GM23338 (cell line): ENCODE measurements around the gene FAM171A1. TPM values are rescaled to one million over a fixed set of nuclear protein-coding genes. Genes with fewer than 3 reads are reported as not detected.

Experiments
- CREB1 ChIP-seq: fragments of 250-450 bp; sonication (Bioruptor Pico); IDR thresholded peaks from 2 replicates; pipeline ENCODE4 v1.5.0; 2020; ENCODE audit warnings: low read depth, mild to moderate bottlenecking, moderate library complexity
- CTCF ChIP-seq, 2 experiments: fragments of 200-600 bp in 1 of 2; sonication (generic) in 1 of 2; conservative IDR thresholded peaks; 2 replicates each; pipeline versions ENCODE4 v1.5.1 to v1.6.1; 2016 to 2017; ENCODE audit warnings: antibody characterized with exemption in 2 of 2, low read depth in 2 of 2, mild to moderate bottlenecking in 2 of 2, moderate library complexity in 1 of 2
- EZH2phosphoT487 ChIP-seq: fragments of 200-600 bp; sonication (generic); IDR thresholded peaks from one replicate; pipeline ENCODE4 v1.8.1; 2018; ENCODE audit warnings: antibody characterized with exemption; ENCODE audit not compliant: unreplicated experiment
- STAT1 ChIP-seq: IDR thresholded peaks from one replicate; pipeline ENCODE4 v1.6.1; 2016; ENCODE audit warnings: antibody characterized with exemption; ENCODE audit not compliant: unreplicated experiment
- ZNF114 ChIP-seq: fragments of 250-450 bp; sonication (Bioruptor Pico); IDR thresholded peaks from 2 replicates; pipeline ENCODE4 v1.5.0; 2020; ENCODE audit warnings: mild to moderate bottlenecking, moderate library complexity
- ZNF331 ChIP-seq: fragments of 250-450 bp; sonication (Bioruptor Pico); IDR thresholded peaks from 2 replicates; pipeline ENCODE4 v1.5.0; 2020; ENCODE audit warnings: low read depth, mild to moderate bottlenecking, moderate library complexity
- ZNF462 ChIP-seq: fragments of 250-450 bp; sonication (Bioruptor Pico); IDR thresholded peaks from 2 replicates; pipeline ENCODE4 v1.5.0; 2020; ENCODE audit warnings: mild to moderate bottlenecking, moderate library complexity
- polyA plus RNA-seq: library from polyadenylated mRNA; unstranded; fragments of >200 nt; fragmentation: Nextera tagmentation; extraction: Ambion mirVana; gene quantifications from 2 replicates; pipeline ENCODE4 v1.2.1, GENCODE V29; 2016
- total RNA-seq: library from RNA; depleted of rRNA; stranded (reverse); fragments of >200 nt; shearing (Covaris generic); gene quantifications from 2 replicates; pipeline ENCODE4 v1.2.3, GENCODE V29; 2014

The FAM171A1 gene
- total and polyA plus RNA-seq, 2 experiments from 2014 or later = 11.3 to 32.2 TPM

DNA sequence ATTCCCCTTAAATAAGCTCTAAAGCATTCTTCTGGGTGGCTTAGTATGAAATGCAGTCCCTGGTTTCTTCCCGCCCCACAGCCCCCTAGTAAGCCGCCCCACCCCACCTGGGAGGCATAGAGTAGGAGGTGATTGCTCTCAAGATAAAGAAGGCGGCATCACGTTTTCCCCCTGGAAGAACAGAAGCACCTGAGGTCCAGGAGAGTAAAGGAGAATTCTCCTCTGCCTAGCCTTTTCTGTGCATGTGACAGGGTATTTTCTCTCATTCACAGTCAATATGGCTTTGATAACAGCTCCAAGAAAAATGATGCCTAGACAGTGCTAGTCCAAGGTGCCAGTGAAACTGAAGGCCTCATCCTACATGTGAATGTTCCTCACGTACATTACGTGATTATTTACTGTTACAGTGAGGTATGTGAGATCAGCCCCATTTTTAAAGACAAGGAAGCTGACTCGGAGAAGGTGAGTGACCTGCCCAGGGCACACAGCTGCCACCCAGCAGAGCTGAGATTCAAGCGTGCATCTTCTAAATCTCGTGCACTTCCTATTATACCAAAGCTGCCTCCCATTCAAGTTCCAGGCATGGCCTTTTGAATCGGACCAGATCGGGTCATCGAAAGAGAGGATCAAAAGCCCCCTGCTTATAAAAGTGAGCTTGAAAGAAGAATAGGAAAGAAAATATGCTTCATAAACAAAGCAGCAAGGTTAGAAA, 59.4 kb downstream of the FAM171A1 start (continued):
- TF ChIP-seq ZNF462 (CRISPR knock-in tag) = no peak
- TF ChIP-seq ZNF114 (CRISPR knock-in tag) = no peak
- no peak for TF ChIP-seq CTCF (conservative IDR thresholded peaks at IDR 0.05; ENCODE audit: low read depth in 2 of 2)
- no peak for TF ChIP-seq EZH2phosphoT487
- TF ChIP-seq STAT1 = no peak
- TF ChIP-seq CREB1 (CRISPR knock-in tag) = no peak
- TF ChIP-seq ZNF331 (CRISPR knock-in tag) = no peak
